ENCODE measurements around the gene SNX17.

- TF ChIP-seq EZH2phosphoT487 (IDR thresholded peaks at IDR 0.05; ENCODE audit: borderline replicate concordance), result no peak
- no peak for TF ChIP-seq CTCF (conservative IDR thresholded peaks at IDR 0.05; ENCODE audit: low read length)
Measured at GRCh38 chr2:27379383-27379835, 9.0 kb downstream of the SNX17 start.

Data from Loucy (cell line).